HepG2 (cell line): ENCODE data around the gene COQ9. TPM values are rescaled to one million over a fixed set of nuclear protein-coding genes. Genes with fewer than 3 reads are reported as not detected.
A peak's percentile ranks its signal among the peaks of the same experiment; 100 is the strongest.

ENCODE experiments used
- AGO1 ChIP-seq: fragments of 200-400 bp; formaldehyde crosslinking; IDR thresholded peaks from 2 replicates; pipeline ENCODE4 v1.6.1; 2017; ENCODE audit warnings: mild to moderate bottlenecking, low read depth, low read length, moderate library complexity; ENCODE audit not compliant: poor library complexity, severe bottlenecking
- CBX5 ChIP-seq: sonication (generic); formaldehyde crosslinking; IDR thresholded peaks from 2 replicates; pipeline ENCODE4 v1.4.0; 2020; ENCODE audit warnings: missing genetic modification reagents, borderline replicate concordance
- HIVEP1 ChIP-seq: sonication (generic); formaldehyde crosslinking; IDR thresholded peaks from 2 replicates; pipeline ENCODE4 v1.4.0; 2020; ENCODE audit warnings: mild to moderate bottlenecking, missing genetic modification reagents
- NFE2 ChIP-seq: sonication (generic); formaldehyde crosslinking; IDR thresholded peaks from 2 replicates; pipeline ENCODE4 v1.4.0; 2020; ENCODE audit warnings: missing genetic modification reagents
- RBAK ChIP-seq: sonication (generic); formaldehyde crosslinking; IDR thresholded peaks from 2 replicates; pipeline ENCODE4 v1.5.1; 2020; ENCODE audit warnings: mild to moderate bottlenecking, missing genetic modification reagents
- TERF1 ChIP-seq: sonication (generic); formaldehyde crosslinking; IDR thresholded peaks from 2 replicates; pipeline ENCODE4 v1.8.0; 2022; ENCODE audit warnings: mild to moderate bottlenecking, missing genetic modification reagents, moderate library complexity
- TOE1 ChIP-seq: sonication (generic); formaldehyde crosslinking; IDR thresholded peaks from 2 replicates; pipeline ENCODE4 v1.4.0; 2020; ENCODE audit warnings: mild to moderate bottlenecking, missing genetic modification reagents
- ZBTB2 ChIP-seq: sonication (generic); formaldehyde crosslinking; IDR thresholded peaks from 2 replicates; pipeline ENCODE4 v1.8.0; 2022; ENCODE audit warnings: low read depth, missing genetic modification reagents
- ZBTB3 ChIP-seq: sonication (generic); formaldehyde crosslinking; IDR thresholded peaks from 2 replicates; pipeline ENCODE4 v1.4.0; 2020; ENCODE audit warnings: low read depth, mild to moderate bottlenecking, moderate library complexity, missing genetic modification reagents, borderline replicate concordance
- ZFP91 ChIP-seq: sonication (generic); formaldehyde crosslinking; IDR thresholded peaks from 2 replicates; pipeline ENCODE4 v1.9.0; 2022; ENCODE audit warnings: missing genetic modification reagents, mild to moderate bottlenecking, borderline replicate concordance
- ZNF18 ChIP-seq: sonication (generic); formaldehyde crosslinking; IDR thresholded peaks from 2 replicates; pipeline ENCODE4 v1.8.0; 2022; ENCODE audit warnings: mild to moderate bottlenecking, missing genetic modification reagents; ENCODE audit not compliant: insufficient replicate concordance
- ZNF567 ChIP-seq: sonication (generic); formaldehyde crosslinking; IDR thresholded peaks from 2 replicates; pipeline ENCODE4 v1.8.1; 2023; ENCODE audit warnings: mild to moderate bottlenecking, missing genetic modification reagents, borderline replicate concordance
- ZNF7 ChIP-seq: IDR thresholded peaks from 2 replicates; pipeline ENCODE4 v1.6.1; 2016; ENCODE audit warnings: missing biosample characterization, missing genetic modification reagents
- ZNF772 ChIP-seq: sonication (generic); formaldehyde crosslinking; IDR thresholded peaks from 2 replicates; pipeline ENCODE4 v1.5.0; 2020; ENCODE audit warnings: mild to moderate bottlenecking, missing genetic modification reagents
- ZSCAN5A ChIP-seq: sonication (generic); formaldehyde crosslinking; IDR thresholded peaks from 2 replicates; pipeline ENCODE4 v1.8.0; 2022; ENCODE audit warnings: mild to moderate bottlenecking, missing genetic modification reagents, borderline replicate concordance
- polyA plus RNA-seq, 8 experiments: library from polyadenylated mRNA; depleted of rRNA in 3 of 8; stranded (reverse) in 7 of 8; unstranded in 1 of 8; fragments of >200 nt; fragmentation: Illumina TruSeq in 4 of 8; extraction: Trizol in 4 of 8; gene quantifications; 2 replicates each; pipeline versions ENCODE4 v1.2.1 to v1.2.3, GENCODE V29; 2011 to 2016; ENCODE audit warnings: low read depth in 4 of 8, missing spikeins in 1 of 8, mixed read lengths in 1 of 8; ENCODE audit not compliant: insufficient read depth in 1 of 8
- total RNA-seq, 5 experiments: library from RNA; depleted of rRNA; stranded (reverse); fragments of >200 nt; fragmentation: Illumina TruSeq; extraction: Trizol; gene quantifications; 2 replicates each; pipeline ENCODE4 v1.2.3, GENCODE V29; 2016; ENCODE audit warnings: low read depth in 1 of 5

The COQ9 gene
- total and polyA plus RNA-seq, 2 of the 13 experiments (the other 11 are each of a cell fraction or from before 2014, with no cell fraction given), result 57.5 to 108 TPM

GRCh38 chr16:57479976-57480753, 32.9 kb downstream of the COQ9 start (continued):
- TF ChIP-seq ZSCAN5A (CRISPR knock-in tag) (0 out of 2 replicates have a peak, but pooled peaks have one; percentile 57), ZNF7 (CRISPR knock-in tag) (no peak), ZNF772 (peak; percentile 75), TOE1 (no peak), AGO1 (peak; percentile 72), HIVEP1 (CRISPR knock-in tag) (peak; percentile 77; the same call in 1 of the 2 replicates), NFE2 (CRISPR knock-in tag) (no peak), RBAK (CRISPR knock-in tag) (no peak), ZBTB3 (peak; percentile 53; the same call in 1 of the 2 replicates), ZFP91 (CRISPR knock-in tag) (peak; percentile 37), TERF1 (no peak), CBX5 (CRISPR knock-in tag) (peak; percentile 24; the same call in 1 of the 2 replicates), ZBTB2 (CRISPR knock-in tag) (0 out of 2 replicates have a peak, but pooled peaks have one; percentile 1), ZNF18 (no peak), ZNF567 (CRISPR knock-in tag) (peak; percentile 59; the same call in 1 of the 2 replicates)
